ENCODE results near the gene DENND11.
"Not testable (repeated sequence)": the region's sequence is repeated elsewhere in the genome, so short reads cannot be mapped to it uniquely, and the experiment has no call there.

Gene DENND11

GRCh38 chr7:141699860-141700259 is 2.1 kb downstream of the DENND11 start:
- Mint-ChIP-seq H3K4me3 (peak overlapping the region; percentile 92), H3K27me3 (no peaks in the 10 kb centered on the region), H3K36me3 (peaks cover 3% of the 10 kb centered on the region), H3K4me1 (ENCODE audit: low read depth) (peaks cover 65% of the 10 kb centered on the region), H3K27ac (no peak overlapping the region), H3K9me3 (ENCODE audit: low read depth) (no peaks in the 10 kb centered on the region)

GRCh38 chr7:141698247-141699015 is 3.5 kb downstream of the DENND11 start:
- H3K4me1 Mint-ChIP-seq (ENCODE audit: low read depth) = peaks cover 73% of the 10 kb centered on the region
- peak overlapping the region; percentile 30 for H3K4me3 Mint-ChIP-seq
- peak overlapping the region; percentile 13 for H3K27ac Mint-ChIP-seq
- H3K27me3 Mint-ChIP-seq = no peaks in the 10 kb centered on the region
- peaks cover 6% of the 10 kb centered on the region for H3K36me3 Mint-ChIP-seq
- no peaks in the 10 kb centered on the region for H3K9me3 Mint-ChIP-seq (ENCODE audit: low read depth)

GRCh38 chr7:141697211-141697871 is 4.6 kb downstream of the DENND11 start:
- H3K27ac Mint-ChIP-seq = peak overlapping the region; percentile 59
- H3K4me1 Mint-ChIP-seq (ENCODE audit: low read depth) = peaks cover 77% of the 10 kb centered on the region
- no peaks in the 10 kb centered on the region for H3K9me3 Mint-ChIP-seq (ENCODE audit: low read depth)
- H3K27me3 Mint-ChIP-seq = no peaks in the 10 kb centered on the region
- peaks cover 6% of the 10 kb centered on the region for H3K36me3 Mint-ChIP-seq
- H3K4me3 Mint-ChIP-seq = peak overlapping the region; percentile 13

GRCh38 chr7:141696348-141696747 is 5.6 kb downstream of the DENND11 start:
- no peaks in the 10 kb centered on the region for H3K27me3 Mint-ChIP-seq
- H3K36me3 Mint-ChIP-seq = peaks cover 6% of the 10 kb centered on the region
- peak overlapping the region; percentile 47 for H3K27ac Mint-ChIP-seq
- no peak overlapping the region for H3K4me3 Mint-ChIP-seq
- H3K9me3 Mint-ChIP-seq (ENCODE audit: low read depth) = no peaks in the 10 kb centered on the region
- H3K4me1 Mint-ChIP-seq (ENCODE audit: low read depth) = peaks cover 81% of the 10 kb centered on the region

GRCh38 chr7:141695803-141696289 is 6.1 kb downstream of the DENND11 start:
- Mint-ChIP-seq H3K36me3 (peaks cover 6% of the 10 kb centered on the region), H3K4me3 (no peak overlapping the region), H3K9me3 (ENCODE audit: low read depth) (no peaks in the 10 kb centered on the region), H3K27me3 (no peaks in the 10 kb centered on the region), H3K4me1 (ENCODE audit: low read depth) (peaks cover 79% of the 10 kb centered on the region), H3K27ac (no peak overlapping the region)

- Mint-ChIP-seq H3K27me3 (no peaks in the 10 kb centered on the region), H3K9me3 (ENCODE audit: low read depth) (no peaks in the 10 kb centered on the region), H3K27ac (no peak overlapping the region), H3K36me3 (peaks cover 10% of the 10 kb centered on the region), H3K4me3 (no peak overlapping the region), H3K4me1 (ENCODE audit: low read depth) (peaks cover 55% of the 10 kb centered on the region)
Measured at GRCh38 chr7:141693082-141693481, 8.9 kb downstream of the DENND11 start.

GRCh38 chr7:141691961-141692360 is 10.0 kb downstream of the DENND11 start:
- no peak overlapping the region for H3K4me3 Mint-ChIP-seq
- peaks cover 44% of the 10 kb centered on the region for H3K4me1 Mint-ChIP-seq (ENCODE audit: low read depth)
- peaks cover 7% of the 10 kb centered on the region for H3K36me3 Mint-ChIP-seq
- H3K9me3 Mint-ChIP-seq (ENCODE audit: low read depth) = no peaks in the 10 kb centered on the region
- no peak overlapping the region for H3K27ac Mint-ChIP-seq
- H3K27me3 Mint-ChIP-seq = no peaks in the 10 kb centered on the region

GRCh38 chr7:141691540-141691939 is 10.4 kb downstream of the DENND11 start:
- H3K4me3 Mint-ChIP-seq = no peak overlapping the region
- peaks cover 7% of the 10 kb centered on the region for H3K36me3 Mint-ChIP-seq
- H3K4me1 Mint-ChIP-seq (ENCODE audit: low read depth) = peaks cover 40% of the 10 kb centered on the region
- no peaks in the 10 kb centered on the region for H3K9me3 Mint-ChIP-seq (ENCODE audit: low read depth)
- H3K27ac Mint-ChIP-seq = no peak overlapping the region
- H3K27me3 Mint-ChIP-seq = no peaks in the 10 kb centered on the region

GRCh38 chr7:141689072-141689825 is 12.7 kb downstream of the DENND11 start:
- not testable (repeated sequence) for H3K27ac Mint-ChIP-seq; H3K9me3 Mint-ChIP-seq (ENCODE audit: low read depth); H3K27me3 Mint-ChIP-seq; H3K4me3 Mint-ChIP-seq; H3K36me3 Mint-ChIP-seq
- H3K4me1 Mint-ChIP-seq (ENCODE audit: low read depth) = peaks cover 17% of the 10 kb centered on the region

GRCh38 chr7:141688043-141688442 is 13.9 kb downstream of the DENND11 start:
- Mint-ChIP-seq H3K36me3 (peaks cover 10% of the 10 kb centered on the region), H3K27me3 (no peaks in the 10 kb centered on the region), H3K4me1 (ENCODE audit: low read depth) (peaks cover 11% of the 10 kb centered on the region), H3K9me3 (ENCODE audit: low read depth) (no peaks in the 10 kb centered on the region), H3K4me3 (no peak overlapping the region), H3K27ac (no peak overlapping the region)

GRCh38 chr7:141686670-141687069 is 15.3 kb downstream of the DENND11 start:
- H3K27ac Mint-ChIP-seq = no peak overlapping the region
- H3K27me3 Mint-ChIP-seq = no peaks in the 10 kb centered on the region
- no peak overlapping the region for H3K4me3 Mint-ChIP-seq
- no peaks in the 10 kb centered on the region for H3K9me3 Mint-ChIP-seq (ENCODE audit: low read depth)
- peaks cover 15% of the 10 kb centered on the region for H3K36me3 Mint-ChIP-seq
- peaks cover 2% of the 10 kb centered on the region for H3K4me1 Mint-ChIP-seq (ENCODE audit: low read depth)

- peaks cover 15% of the 10 kb centered on the region for H3K36me3 Mint-ChIP-seq
- H3K4me3 Mint-ChIP-seq = no peak overlapping the region
Measured at GRCh38 chr7:141686074-141686473, 15.9 kb downstream of the DENND11 start.

GRCh38 chr7:141685285-141686023 is 16.5 kb downstream of the DENND11 start:
- H3K4me1 Mint-ChIP-seq (ENCODE audit: low read depth) = peaks cover 2% of the 10 kb centered on the region
- no peaks in the 10 kb centered on the region for H3K27me3 Mint-ChIP-seq
- H3K27ac Mint-ChIP-seq = no peak overlapping the region
- H3K4me3 Mint-ChIP-seq = no peak overlapping the region
- no peaks in the 10 kb centered on the region for H3K9me3 Mint-ChIP-seq (ENCODE audit: low read depth)
- H3K36me3 Mint-ChIP-seq = peaks cover 16% of the 10 kb centered on the region

More at GRCh38 chr7:141686074-141686473, 15.9 kb downstream of the DENND11 start:
- Mint-ChIP-seq H3K27ac (no peak overlapping the region), H3K4me1 (ENCODE audit: low read depth) (peaks cover 2% of the 10 kb centered on the region), H3K9me3 (ENCODE audit: low read depth) (no peaks in the 10 kb centered on the region), H3K27me3 (no peaks in the 10 kb centered on the region)

GRCh38 chr7:141679014-141679413 is 23.0 kb downstream of the DENND11 start:
- Mint-ChIP-seq H3K9me3 (ENCODE audit: low read depth) (no peaks in the 10 kb centered on the region), H3K4me1 (ENCODE audit: low read depth) (peaks cover 1% of the 10 kb centered on the region), H3K36me3 (peaks cover 9% of the 10 kb centered on the region), H3K27ac (no peak overlapping the region), H3K27me3 (no peaks in the 10 kb centered on the region), H3K4me3 (no peak overlapping the region)
